ENCODE data around the gene AHI1. TPM values are rescaled to one million over a fixed set of nuclear protein-coding genes. Genes with fewer than 3 reads are reported as not detected.
A peak's percentile ranks its signal among the peaks of the same experiment; 100 is the strongest.
"Not testable (repeated sequence)": the region's sequence is repeated elsewhere in the genome, so short reads cannot be mapped to it uniquely, and the experiment has no call there.

Gene AHI1
- total RNA-seq, 1 experiment from 2014 or later, result 26.5 TPM

- no peak overlapping the region for H3K4me3 Mint-ChIP-seq (ENCODE audit: unreplicated experiment)
- TSS peak; percentile 58 for BruUV-seq (replicated peaks)
- POLR2A ChIA-PET, result interaction anchor here (0.7 to 4.7 kb wide), 5 partner anchors 12 to 792 kb away, joined by 3 to 71 read pairs (median 6); partner anchors contain the start of gene BCLAF1
- H3K27ac Mint-ChIP-seq (ENCODE audit: low read depth, unreplicated experiment), result no peak overlapping the region
- DNase-seq (ENCODE audit: unreplicated experiment), result no peak
- intact Hi-C loops (cut with micrococcal nuclease), result loop anchor here (5.0 kb wide), 1 partner anchor 45 kb away; no protein-coding TSS in a partner anchor
- CTCF ChIA-PET, result no interaction called here
- peaks cover 7% of the 10 kb centered on the region for H3K4me1 Mint-ChIP-seq (ENCODE audit: insufficient read depth, unreplicated experiment)
- TF ChIP-seq CTCF (IDR thresholded peaks at IDR 0.05; ENCODE audit: unreplicated experiment), result no peak
- no peaks in the 10 kb centered on the region for H3K36me3 Mint-ChIP-seq (ENCODE audit: insufficient read depth, unreplicated experiment)
- H3K27me3 Mint-ChIP-seq (ENCODE audit: insufficient read depth, unreplicated experiment), result no peaks in the 10 kb centered on the region
- no peaks in the 10 kb centered on the region for H3K9me3 Mint-ChIP-seq (ENCODE audit: unreplicated experiment)
Measured at GRCh38 chr6:135496800-135497411, 634 bp downstream of the AHI1 start.

- Mint-ChIP-seq H3K27ac (ENCODE audit: low read depth, unreplicated experiment) (no peak overlapping the region), H3K9me3 (ENCODE audit: unreplicated experiment) (no peaks in the 10 kb centered on the region), H3K4me1 (ENCODE audit: insufficient read depth, unreplicated experiment) (peaks cover 12% of the 10 kb centered on the region), H3K4me3 (ENCODE audit: unreplicated experiment) (no peak overlapping the region), H3K36me3 (ENCODE audit: insufficient read depth, unreplicated experiment) (peaks cover 14% of the 10 kb centered on the region), H3K27me3 (ENCODE audit: insufficient read depth, unreplicated experiment) (no peaks in the 10 kb centered on the region)
- CTCF ChIA-PET, result interaction anchor here (0.6 to 2.8 kb wide), 3 partner anchors 43 to 733 kb away, joined by 3 to 9 read pairs (median 4); no protein-coding TSS in a partner anchor
- DNase-seq (ENCODE audit: unreplicated experiment), result peak; percentile 34
- no peak for TF ChIP-seq CTCF (IDR thresholded peaks at IDR 0.05; ENCODE audit: unreplicated experiment)
- BruUV-seq (replicated peaks), result no TSS peak
- POLR2A ChIA-PET, result no interaction called here
- intact Hi-C loops (cut with micrococcal nuclease), result no loop called here
Measured at GRCh38 chr6:135493218-135493961, 4.2 kb downstream of the AHI1 start.

- peaks cover 32% of the 10 kb centered on the region for H3K36me3 Mint-ChIP-seq (ENCODE audit: insufficient read depth, unreplicated experiment)
- intact Hi-C loops (cut with micrococcal nuclease), result no loop called here
- CTCF ChIA-PET, result interaction anchor here (0.6 kb wide), 1 partner anchor 24 kb away, joined by 4 read pairs; no protein-coding TSS in a partner anchor
- no peaks in the 10 kb centered on the region for H3K27me3 Mint-ChIP-seq (ENCODE audit: insufficient read depth, unreplicated experiment)
- no TSS peak for BruUV-seq (replicated peaks)
- no peak overlapping the region for H3K27ac Mint-ChIP-seq (ENCODE audit: low read depth, unreplicated experiment)
- no peak overlapping the region for H3K4me3 Mint-ChIP-seq (ENCODE audit: unreplicated experiment)
- no peak for DNase-seq (ENCODE audit: unreplicated experiment)
- H3K9me3 Mint-ChIP-seq (ENCODE audit: unreplicated experiment), result no peaks in the 10 kb centered on the region
- POLR2A ChIA-PET, result no interaction called here
- peaks cover 19% of the 10 kb centered on the region for H3K4me1 Mint-ChIP-seq (ENCODE audit: insufficient read depth, unreplicated experiment)
- TF ChIP-seq CTCF (IDR thresholded peaks at IDR 0.05; ENCODE audit: unreplicated experiment), result no peak
Measured at GRCh38 chr6:135490381-135490780, 7.2 kb downstream of the AHI1 start.

- Mint-ChIP-seq H3K27ac (ENCODE audit: low read depth, unreplicated experiment) (no peak overlapping the region), H3K27me3 (ENCODE audit: insufficient read depth, unreplicated experiment) (no peaks in the 10 kb centered on the region), H3K4me1 (ENCODE audit: insufficient read depth, unreplicated experiment) (peaks cover 15% of the 10 kb centered on the region), H3K9me3 (ENCODE audit: unreplicated experiment) (no peaks in the 10 kb centered on the region), H3K4me3 (ENCODE audit: unreplicated experiment) (no peak overlapping the region), H3K36me3 (ENCODE audit: insufficient read depth, unreplicated experiment) (peaks cover 46% of the 10 kb centered on the region)
- no peak for TF ChIP-seq CTCF (IDR thresholded peaks at IDR 0.05; ENCODE audit: unreplicated experiment)
- POLR2A ChIA-PET, result no interaction called here
- DNase-seq (ENCODE audit: unreplicated experiment), result peak; percentile 51
- CTCF ChIA-PET, result no interaction called here
- intact Hi-C loops (cut with micrococcal nuclease), result no loop called here
- no TSS peak for BruUV-seq (replicated peaks)
Measured at GRCh38 chr6:135488023-135488422, 9.5 kb downstream of the AHI1 start.

- H3K9me3 Mint-ChIP-seq (ENCODE audit: unreplicated experiment); intact Hi-C loops (cut with micrococcal nuclease); H3K27ac Mint-ChIP-seq (ENCODE audit: low read depth, unreplicated experiment); BruUV-seq (replicated peaks); H3K4me3 Mint-ChIP-seq (ENCODE audit: unreplicated experiment); DNase-seq (ENCODE audit: unreplicated experiment); CTCF ChIA-PET; H3K27me3 Mint-ChIP-seq (ENCODE audit: insufficient read depth, unreplicated experiment): not testable (repeated sequence)
- Mint-ChIP-seq H3K4me1 (ENCODE audit: insufficient read depth, unreplicated experiment) (peaks cover 15% of the 10 kb centered on the region), H3K36me3 (ENCODE audit: insufficient read depth, unreplicated experiment) (peaks cover 63% of the 10 kb centered on the region)
- POLR2A ChIA-PET, result interaction anchor here (1.0 kb wide), 1 partner anchor 13 kb away, joined by 6 read pairs; no protein-coding TSS in a partner anchor
Measured at GRCh38 chr6:135483903-135484302, 13.6 kb downstream of the AHI1 start.
